Mesendoderm (in vitro differentiated cells): Measurements from ENCODE around the gene PARD3B.
A peak's percentile ranks its signal among the peaks of the same experiment; 100 is the strongest.

Experiments
- DNase-seq: peaks from one replicate; pipeline ENCODE4 v3.0.0; 2013
- H2AK5ac ChIP-seq: 2 replicates; pipeline ENCODE4 v1.6.1; 2013; ENCODE audit warnings: low read length, inconsistent platforms
- H2BK120ac ChIP-seq: 2 replicates; pipeline ENCODE4 v1.6.1; 2013; ENCODE audit warnings: low read depth, mild to moderate bottlenecking, low read length, moderate library complexity, mixed read lengths
- H2BK15ac ChIP-seq: replicated peaks from 2 replicates; pipeline ENCODE4 v1.6.1; 2013; ENCODE audit warnings: low read depth, mild to moderate bottlenecking, moderate library complexity
- H2BK5ac ChIP-seq: 2 replicates; pipeline ENCODE4 v1.6.1; 2013; ENCODE audit warnings: low read length, inconsistent platforms
- H3K18ac ChIP-seq: 2 replicates; pipeline ENCODE4 v1.6.1; 2013; ENCODE audit warnings: mild to moderate bottlenecking, low read length, mixed read lengths
- H3K23ac ChIP-seq: one replicate; pipeline ENCODE4 v1.6.1; 2013; ENCODE audit warnings: low read length
- H3K27ac ChIP-seq: 2 replicates; pipeline ENCODE4 v1.5.1; 2013; ENCODE audit warnings: low read depth, mild to moderate bottlenecking, inconsistent platforms, low read length, moderate library complexity
- H3K27me3 ChIP-seq: 2 replicates; pipeline ENCODE4 v1.6.1; 2013; ENCODE audit warnings: low read length, control low read depth, mild to moderate bottlenecking, inconsistent platforms; ENCODE audit not compliant: insufficient read depth, poor library complexity
- H3K36me3 ChIP-seq: 2 replicates; pipeline ENCODE4 v1.6.1; 2013; ENCODE audit warnings: low read length, inconsistent platforms; ENCODE audit not compliant: control insufficient read depth, insufficient read depth
- H3K4ac ChIP-seq: one replicate; pipeline ENCODE4 v1.6.1; 2013; ENCODE audit warnings: low read depth, mild to moderate bottlenecking, low read length, moderate library complexity
- H3K4me1 ChIP-seq: 2 replicates; pipeline ENCODE4 v1.6.1; 2013; ENCODE audit warnings: low read depth, low read length, inconsistent platforms; ENCODE audit not compliant: control insufficient read depth
- H3K4me2 ChIP-seq: 2 replicates; pipeline ENCODE4 v1.6.1; 2013; ENCODE audit warnings: low read length
- H3K4me3 ChIP-seq: 2 replicates; pipeline ENCODE4 v1.5.1; 2013; ENCODE audit warnings: mild to moderate bottlenecking, low read length
- H3K56ac ChIP-seq: one replicate; pipeline ENCODE4 v1.6.1; 2013; ENCODE audit warnings: low read length
- H3K79me1 ChIP-seq: 2 replicates; pipeline ENCODE4 v1.6.1; 2013; ENCODE audit warnings: low read length, inconsistent platforms
- H3K79me2 ChIP-seq: 2 replicates; pipeline ENCODE4 v1.6.1; 2013; ENCODE audit warnings: mild to moderate bottlenecking, low read length; ENCODE audit not compliant: control insufficient read depth, insufficient read depth
- H3K9ac ChIP-seq: 2 replicates; pipeline ENCODE4 v1.6.1; 2013; ENCODE audit warnings: low read length, inconsistent platforms
- H4K5ac ChIP-seq: one replicate; pipeline ENCODE4 v1.6.1; 2013; ENCODE audit warnings: low read length
- H4K8ac ChIP-seq: one replicate; pipeline ENCODE4 v1.6.1; 2013; ENCODE audit warnings: low read depth, mild to moderate bottlenecking, control low read depth, low read length, moderate library complexity
- WGBS: extraction: QIAGEN DNeasy Blood & Tissue Kit; methylation state at CpG from one replicate; pipeline ENCODE4 v1.1.7; 2013; ENCODE audit warnings: low lambda C conversion rate, missing lambda C conversion rate; ENCODE audit not compliant: insufficient coverage; ENCODE audit errors: extremely low coverage; 5-methylcytosine and 5-hydroxymethylcytosine counted together

PARD3B gene

GRCh38 chr2:205461169-205461568, 915.9 kb downstream of the PARD3B start:
- no peak overlapping the region for H3K9ac ChIP-seq
- no peaks in the 10 kb centered on the region for H3K36me3 ChIP-seq
- H2BK5ac ChIP-seq: no peak overlapping the region
- no peak overlapping the region for H3K4ac ChIP-seq
- H3K18ac ChIP-seq: no peak overlapping the region
- H3K23ac ChIP-seq: no peak overlapping the region
- no peak overlapping the region for H3K4me3 ChIP-seq
- H2BK120ac ChIP-seq: no peak overlapping the region
- H3K56ac ChIP-seq: no peak overlapping the region
- H3K79me2 ChIP-seq: no peaks in the 10 kb centered on the region
- H3K4me1 ChIP-seq: no peaks in the 10 kb centered on the region
- no peak overlapping the region for H3K4me2 ChIP-seq
- no peak overlapping the region for H3K27ac ChIP-seq
- no peak overlapping the region for H2AK5ac ChIP-seq
- no peaks in the 10 kb centered on the region for H3K27me3 ChIP-seq
- WGBS: no CpG with 5 or more reads among the region's 4 CpGs
- no peak overlapping the region for H4K5ac ChIP-seq
- no peak for DNase-seq
- H2BK15ac ChIP-seq: no peak overlapping the region
- no peak overlapping the region for H4K8ac ChIP-seq
- H3K79me1 ChIP-seq: no peaks in the 10 kb centered on the region

- no peak overlapping the region for H2AK5ac ChIP-seq
- DNase-seq: no peak
Observed at GRCh38 chr2:205461678-205462665, 916.7 kb downstream of the PARD3B start.

GRCh38 chr2:205462681-205463345, 917.5 kb downstream of the PARD3B start:
- no peak overlapping the region for H3K18ac ChIP-seq
- H3K23ac ChIP-seq: no peak overlapping the region
- H3K9ac ChIP-seq: no peak overlapping the region
- no peak overlapping the region for H3K4me3 ChIP-seq
- no peak for DNase-seq
- H3K79me1 ChIP-seq: no peaks in the 10 kb centered on the region
- no peak overlapping the region for H2BK5ac ChIP-seq
- no peaks in the 10 kb centered on the region for H3K79me2 ChIP-seq
- no peak overlapping the region for H4K8ac ChIP-seq
- no peak overlapping the region for H3K27ac ChIP-seq
- WGBS: no CpG with 5 or more reads among the region's 6 CpGs
- H3K27me3 ChIP-seq: no peaks in the 10 kb centered on the region
- no peaks in the 10 kb centered on the region for H3K4me1 ChIP-seq
- no peak overlapping the region for H2BK120ac ChIP-seq
- H3K56ac ChIP-seq: no peak overlapping the region
- H3K4me2 ChIP-seq: no peak overlapping the region
- no peak overlapping the region for H2AK5ac ChIP-seq
- H3K36me3 ChIP-seq: no peaks in the 10 kb centered on the region
- H4K5ac ChIP-seq: no peak overlapping the region
- H3K4ac ChIP-seq: no peak overlapping the region
- H2BK15ac ChIP-seq: no peak overlapping the region

More at GRCh38 chr2:205461678-205462665, 916.7 kb downstream of the PARD3B start:
- H3K4ac ChIP-seq: no peak overlapping the region
- H3K18ac ChIP-seq: no peak overlapping the region
- no peaks in the 10 kb centered on the region for H3K79me2 ChIP-seq
- H3K23ac ChIP-seq: no peak overlapping the region
- H2BK120ac ChIP-seq: no peak overlapping the region
- H3K79me1 ChIP-seq: no peaks in the 10 kb centered on the region
- no peak overlapping the region for H3K56ac ChIP-seq
- no peak overlapping the region for H2BK15ac ChIP-seq
- H2BK5ac ChIP-seq: no peak overlapping the region
- no peaks in the 10 kb centered on the region for H3K36me3 ChIP-seq
- no peak overlapping the region for H3K9ac ChIP-seq
- WGBS: no CpG with 5 or more reads among the region's 6 CpGs
- no peaks in the 10 kb centered on the region for H3K4me1 ChIP-seq
- H4K8ac ChIP-seq: no peak overlapping the region
- no peak overlapping the region for H3K4me2 ChIP-seq
- H4K5ac ChIP-seq: no peak overlapping the region
- H3K27ac ChIP-seq: no peak overlapping the region
- no peaks in the 10 kb centered on the region for H3K27me3 ChIP-seq
- no peak overlapping the region for H3K4me3 ChIP-seq

- Histone ChIP-seq H3K9ac (no peak overlapping the region), H3K23ac (no peak overlapping the region), H3K27me3 (no peaks in the 10 kb centered on the region), H3K18ac (no peak overlapping the region), H3K79me2 (no peaks in the 10 kb centered on the region), H3K56ac (no peak overlapping the region), H3K4ac (no peak overlapping the region), H2BK15ac (no peak overlapping the region), H3K36me3 (no peaks in the 10 kb centered on the region), H4K5ac (no peak overlapping the region), H3K27ac (no peak overlapping the region), H2BK120ac (no peak overlapping the region), H3K4me1 (no peaks in the 10 kb centered on the region), H3K4me3 (no peak overlapping the region), H2BK5ac (no peak overlapping the region), H4K8ac (no peak overlapping the region), H2AK5ac (no peak overlapping the region), H3K4me2 (no peak overlapping the region), H3K79me1 (no peaks in the 10 kb centered on the region)
- DNase-seq: peak; percentile 44
- WGBS: no CpG with 5 or more reads among the region's 5 CpGs
Observed at GRCh38 chr2:205463466-205464025, 918.3 kb downstream of the PARD3B start.

GRCh38 chr2:205464681-205465080, 919.4 kb downstream of the PARD3B start:
- Histone ChIP-seq H4K5ac (no peak overlapping the region), H3K4ac (no peak overlapping the region), H3K27ac (no peak overlapping the region), H3K18ac (no peak overlapping the region), H2AK5ac (no peak overlapping the region), H3K4me2 (no peak overlapping the region), H3K27me3 (no peaks in the 10 kb centered on the region), H3K79me1 (no peaks in the 10 kb centered on the region), H3K4me1 (no peaks in the 10 kb centered on the region), H2BK15ac (no peak overlapping the region), H3K56ac (no peak overlapping the region), H3K9ac (no peak overlapping the region), H3K4me3 (no peak overlapping the region), H2BK120ac (no peak overlapping the region), H3K79me2 (no peaks in the 10 kb centered on the region), H3K36me3 (no peaks in the 10 kb centered on the region), H2BK5ac (no peak overlapping the region), H3K23ac (no peak overlapping the region), H4K8ac (no peak overlapping the region)
- WGBS: no CpG with 5 or more reads among the region's 3 CpGs
- DNase-seq: peak; percentile 85
